Common myeloid progenitor, CD34-positive (primary cell): Measurements from ENCODE around the gene NOD2.
A peak's percentile ranks its signal among the peaks of the same experiment; 100 is the strongest.

Experiments used
- CTCF ChIA-PET: fragments of 350-600 bp; sonication (Branson Sonifier 250); formaldehyde crosslinking; loops from one replicate; lab custom pipeline; 2021; ENCODE audit warnings: antibody characterized with exemption; lab: Charles Lee
- POLR2A ChIA-PET: fragments of 350-600 bp; sonication (Branson Sonifier 250); formaldehyde crosslinking; loops from one replicate; lab custom pipeline; 2021; ENCODE audit warnings: antibody characterized with exemption; lab: Charles Lee
- DNase-seq, 3 donors: peaks; one replicate each; pipeline versions ENCODE4 v3.0.0 to v3.0.0-alpha.2; 2013
- H3K27ac ChIP-seq, 2 experiments: 1 replicate in 1 of 2; 2 replicates in 1 of 2; pipeline ENCODE4 v1.7.0; 2013; ENCODE audit warnings: inconsistent platforms in 2 of 2, low read length in 2 of 2, mild to moderate bottlenecking in 2 of 2, low read depth in 1 of 2, moderate library complexity in 1 of 2; ENCODE audit not compliant: severe bottlenecking in 2 of 2, insufficient read depth in 1 of 2, poor library complexity in 1 of 2
- H3K27me3 ChIP-seq, 5 experiments: replicated peaks in 2 of 5; 1 replicate in 3 of 5; 2 replicates in 2 of 5; pipeline versions ENCODE4 v1.6.1 to v1.7.0; 2013; ENCODE audit warnings: low read length in 4 of 5, mild to moderate bottlenecking in 2 of 5, moderate library complexity in 2 of 5, inconsistent platforms in 1 of 5; ENCODE audit not compliant: insufficient read depth in 5 of 5, control insufficient read depth in 4 of 5
- H3K36me3 ChIP-seq, 4 experiments: 1 replicate in 2 of 4; 2 replicates in 2 of 4; pipeline versions ENCODE4 v1.6.1 to v1.7.0; 2013; ENCODE audit warnings: low read length in 3 of 4, control low read depth in 1 of 4, mild to moderate bottlenecking in 1 of 4; ENCODE audit not compliant: control insufficient read depth in 4 of 4, insufficient read depth in 4 of 4
- H3K4me1 ChIP-seq, 4 experiments: 1 replicate in 3 of 4; 2 replicates in 1 of 4; pipeline versions ENCODE4 v1.6.1 to v1.7.1; 2013; ENCODE audit warnings: low read length in 3 of 4, mild to moderate bottlenecking in 3 of 4, control low read depth in 1 of 4, inconsistent platforms in 1 of 4, moderate library complexity in 1 of 4; ENCODE audit not compliant: control insufficient read depth in 4 of 4, insufficient read depth in 4 of 4; ENCODE audit errors: control extremely low read depth in 1 of 4
- H3K4me3 ChIP-seq, 7 experiments: 1 replicate in 4 of 7; 2 replicates in 3 of 7; pipeline versions ENCODE4 v1.5.1 to v1.7.0; 2013; ENCODE audit warnings: mild to moderate bottlenecking in 7 of 7, low read length in 6 of 7, moderate library complexity in 6 of 7, inconsistent platforms in 2 of 7, low read depth in 2 of 7, control low read depth in 1 of 7; ENCODE audit not compliant: insufficient read depth in 4 of 7, control insufficient read depth in 1 of 7; ENCODE audit errors: extremely low read depth in 1 of 7
- H3K9me3 ChIP-seq, 5 experiments: 1 replicate in 4 of 5; 2 replicates in 1 of 5; pipeline versions ENCODE4 v1.6.1 to v1.7.1; 2013; ENCODE audit warnings: low read length in 4 of 5, mild to moderate bottlenecking in 2 of 5, inconsistent platforms in 1 of 5, low read depth in 1 of 5, moderate library complexity in 1 of 5; ENCODE audit not compliant: control insufficient read depth in 4 of 5, insufficient read depth in 2 of 5; ENCODE audit errors: control extremely low read depth in 1 of 5
- WGBS: methylation state at CpG from one replicate; pipeline ENCODE4 v1.1.5; 2013; ENCODE audit not compliant: insufficient coverage; 5-methylcytosine and 5-hydroxymethylcytosine counted together

NOD2 gene

GRCh38 chr16:50744881-50745280 lies 51.5 kb downstream of the NOD2 start:
- WGBS = 33% methylated on average over 1 of the region's 3 CpGs
- Histone ChIP-seq H3K36me3 (peaks cover 5 to 12% (median 9%) of the 10 kb centered on the region in 4 experiments), H3K4me1 (peaks cover 41 to 66% (median 55%) of the 10 kb centered on the region in 4 experiments), H3K27ac (peak overlapping the region in 1 of 2 experiments; percentile 7), H3K4me3 (peak overlapping the region in 2 of 7 experiments; percentile 13 to 78), H3K9me3 (no peaks in the 10 kb centered on the region), H3K27me3 (no peaks in the 10 kb centered on the region)
- POLR2A ChIA-PET = interaction anchor here (0.6 to 1.3 kb wide), 4 partner anchors 63 to 98 kb away, joined by 3 to 4 read pairs (median 4); partner anchors contain the start of gene SNX20
- CTCF ChIA-PET = interaction anchor here (0.8 to 8.2 kb wide), 20 partner anchors 9 to 462 kb away, joined by 3 to 224 read pairs (median 5); partner anchors contain the start of gene SNX20
- peak in 2 of 3 donors; percentile 14 to 27 for DNase-seq

GRCh38 chr16:50745940-50746339 lies 52.5 kb downstream of the NOD2 start:
- H3K9me3 ChIP-seq = no peaks in the 10 kb centered on the region
- no peak for DNase-seq
- peak overlapping the region in 1 of 7 experiments; percentile 42 for H3K4me3 ChIP-seq
- 100% methylated on average over 1 of the region's 4 CpGs for WGBS
- H3K27me3 ChIP-seq = no peaks in the 10 kb centered on the region
- POLR2A ChIA-PET = no interaction called here
- peak overlapping the region in 1 of 2 experiments; percentile 64 for H3K27ac ChIP-seq
- CTCF ChIA-PET = interaction anchor here (1.0 to 8.2 kb wide), 18 partner anchors 8 to 119 kb away, joined by 3 to 224 read pairs (median 7); no protein-coding TSS in a partner anchor
- peaks cover 41 to 70% (median 54%) of the 10 kb centered on the region in 4 experiments for H3K4me1 ChIP-seq
- peaks cover 7 to 19% (median 13%) of the 10 kb centered on the region in 4 experiments for H3K36me3 ChIP-seq

- Histone ChIP-seq H3K36me3 (peaks cover 11 to 29% (median 18%) of the 10 kb centered on the region in 4 experiments), H3K27ac (peak overlapping the region in 1 of 2 experiments; percentile 68), H3K27me3 (no peaks in the 10 kb centered on the region), H3K4me1 (peaks cover 41 to 66% (median 48%) of the 10 kb centered on the region in 4 experiments), H3K4me3 (peak overlapping the region in 5 of 7 experiments; percentile 5 to 61 (median 37)), H3K9me3 (no peaks in the 10 kb centered on the region)
- ChIA-PET CTCF (interaction anchor here (0.6 to 8.2 kb wide), 20 partner anchors 10 to 465 kb away, joined by 3 to 224 read pairs (median 7); partner anchors contain the start of gene SNX20), POLR2A (interaction anchor here (0.7 to 1.6 kb wide), 3 partner anchors 79 to 695 kb away, joined by 3 to 9 read pairs (median 3); no protein-coding TSS in a partner anchor)
- 0% methylated on average over 6 of the region's 7 CpGs for WGBS
- peak; percentile 68 to 81 (median 79) for DNase-seq
These were observed 54.0 kb downstream of the NOD2 start for GRCh38 chr16:50747207-50747956.

GRCh38 chr16:50751528-50751927 lies 58.1 kb downstream of the NOD2 start:
- no peaks in the 10 kb centered on the region for H3K27me3 ChIP-seq
- no peaks in the 10 kb centered on the region for H3K9me3 ChIP-seq
- no peak overlapping the region for H3K27ac ChIP-seq
- no peak overlapping the region for H3K4me3 ChIP-seq
- H3K36me3 ChIP-seq = peaks cover 21 to 56% (median 37%) of the 10 kb centered on the region in 4 experiments
- H3K4me1 ChIP-seq = peaks cover 13 to 28% (median 16%) of the 10 kb centered on the region in 4 experiments
- POLR2A ChIA-PET = no interaction called here
- DNase-seq = no peak
- whole genome bisulfite sequencing = 79% methylated on average over 4 of the region's 6 CpGs
- CTCF ChIA-PET = interaction anchor here (0.7 to 3.2 kb wide), 8 partner anchors 14 to 83 kb away, joined by 3 to 21 read pairs (median 4); no protein-coding TSS in a partner anchor

GRCh38 chr16:50752471-50753235 lies 59.2 kb downstream of the NOD2 start:
- no peak for DNase-seq
- ChIA-PET POLR2A (no interaction called here), CTCF (interaction anchor here (1.7 to 3.2 kb wide), 2 partner anchors 80 to 84 kb away, joined by 5 to 21 read pairs; no protein-coding TSS in a partner anchor)
- Histone ChIP-seq H3K4me1 (peaks cover 5 to 17% (median 6%) of the 10 kb centered on the region in 4 experiments), H3K9me3 (no peaks in the 10 kb centered on the region), H3K27me3 (no peaks in the 10 kb centered on the region), H3K27ac (no peak overlapping the region), H3K36me3 (peaks cover 22 to 61% (median 36%) of the 10 kb centered on the region in 4 experiments), H3K4me3 (no peak overlapping the region)
- 100% methylated on average over 2 of the region's 4 CpGs for WGBS

- WGBS = 90% methylated on average over 3 of the region's 3 CpGs
- H3K36me3 ChIP-seq = peaks cover 22 to 67% (median 35%) of the 10 kb centered on the region in 4 experiments
- CTCF ChIA-PET = interaction anchor here (0.8 to 4.4 kb wide), 9 partner anchors 8 to 111 kb away, joined by 3 to 17 read pairs (median 5); no protein-coding TSS in a partner anchor
These were observed 63.1 kb downstream of the NOD2 start for GRCh38 chr16:50756473-50756872.

More at GRCh38 chr16:50756473-50756872, 63.1 kb downstream of the NOD2 start:
- no peak overlapping the region for H3K4me3 ChIP-seq
- POLR2A ChIA-PET = interaction anchor here (0.6 kb wide), 1 partner anchor 209 kb away, joined by 4 read pairs; no protein-coding TSS in a partner anchor
- no peak overlapping the region for H3K27ac ChIP-seq
- no peaks in the 10 kb centered on the region for H3K4me1 ChIP-seq
- no peaks in the 10 kb centered on the region for H3K9me3 ChIP-seq
- DNase-seq = no peak
- H3K27me3 ChIP-seq = no peaks in the 10 kb centered on the region
